Hepatocyte (in vitro differentiated cells): ENCODE data around the gene GLP2R.

ENCODE experiments used
- CTCF ChIP-seq: fragments of 200-600 bp; sonication (generic); IDR thresholded peaks from 2 replicates; pipeline ENCODE4 v1.5.1; 2016; ENCODE audit warnings: antibody characterized with exemption, mild to moderate bottlenecking; ENCODE audit not compliant: poor library complexity
- EZH2 ChIP-seq: fragments of 200-600 bp; sonication (generic); IDR thresholded peaks from 2 replicates; pipeline ENCODE4 v1.6.1; 2016; ENCODE audit warnings: antibody characterized with exemption, mild to moderate bottlenecking, borderline replicate concordance

GRCh38 chr17:9917801-9918200 is 92.1 kb downstream of the GLP2R start:
- TF ChIP-seq CTCF (no peak), EZH2 (no peak)
